ENCODE results near the gene MCRS1. TPM values are rescaled to one million over a fixed set of nuclear protein-coding genes. Genes with fewer than 3 reads are reported as not detected.
A peak's percentile ranks its signal among the peaks of the same experiment; 100 is the strongest.

The MCRS1 gene, protein sequence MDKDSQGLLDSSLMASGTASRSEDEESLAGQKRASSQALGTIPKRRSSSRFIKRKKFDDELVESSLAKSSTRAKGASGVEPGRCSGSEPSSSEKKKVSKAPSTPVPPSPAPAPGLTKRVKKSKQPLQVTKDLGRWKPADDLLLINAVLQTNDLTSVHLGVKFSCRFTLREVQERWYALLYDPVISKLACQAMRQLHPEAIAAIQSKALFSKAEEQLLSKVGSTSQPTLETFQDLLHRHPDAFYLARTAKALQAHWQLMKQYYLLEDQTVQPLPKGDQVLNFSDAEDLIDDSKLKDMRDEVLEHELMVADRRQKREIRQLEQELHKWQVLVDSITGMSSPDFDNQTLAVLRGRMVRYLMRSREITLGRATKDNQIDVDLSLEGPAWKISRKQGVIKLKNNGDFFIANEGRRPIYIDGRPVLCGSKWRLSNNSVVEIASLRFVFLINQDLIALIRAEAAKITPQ
- 10 to 100 TPM; 97.5 to 98.9 TPM for total RNA-seq
- 65.0 TPM for polyA plus RNA-seq (2013, experiment 1 of 2)
- 59.2 TPM for polyA plus RNA-seq (2013, experiment 2 of 2)
- long read RNA-seq, experiment 1, transcript MCRS1-201 (15 exons, 1,928 nt), result major isoform, 19 of 60 reads
- long read RNA-seq, experiment 1, partial matches to known transcripts, result 17 of 60 reads
- long read RNA-seq, experiment 1, other reads (novel, unspliced or antisense), result 23 of 60 reads
- long read RNA-seq, experiment 2, transcript MCRS1-201 (15 exons, 1,928 nt), result major isoform, 124 of 165 reads
- long read RNA-seq, experiment 2, partial matches to known transcripts, result 13 of 165 reads
- long read RNA-seq, experiment 2, other reads (novel, unspliced or antisense), result 27 of 165 reads
- long read RNA-seq, experiment 3, transcript MCRS1-211 (16 exons, 1,936 nt), result minor isoform, 18 of 783 reads
- long read RNA-seq, experiment 3, transcript MCRS1-201 (15 exons, 1,928 nt), result major isoform, 666 of 783 reads
- long read RNA-seq, experiment 3, partial matches to known transcripts, result 31 of 783 reads
- long read RNA-seq, experiment 3, other reads (novel, unspliced or antisense), result 64 of 783 reads
- long read RNA-seq, experiment 4, transcript MCRS1-201 (15 exons, 1,928 nt), result major isoform, 79 of 112 reads
- long read RNA-seq, experiment 4, transcript MCRS1-211 (16 exons, 1,936 nt), result minor isoform, 5 of 112 reads
- long read RNA-seq, experiment 4, partial matches to known transcripts, result 12 of 112 reads
- long read RNA-seq, experiment 4, other reads (novel, unspliced or antisense), result 16 of 112 reads

DNA sequence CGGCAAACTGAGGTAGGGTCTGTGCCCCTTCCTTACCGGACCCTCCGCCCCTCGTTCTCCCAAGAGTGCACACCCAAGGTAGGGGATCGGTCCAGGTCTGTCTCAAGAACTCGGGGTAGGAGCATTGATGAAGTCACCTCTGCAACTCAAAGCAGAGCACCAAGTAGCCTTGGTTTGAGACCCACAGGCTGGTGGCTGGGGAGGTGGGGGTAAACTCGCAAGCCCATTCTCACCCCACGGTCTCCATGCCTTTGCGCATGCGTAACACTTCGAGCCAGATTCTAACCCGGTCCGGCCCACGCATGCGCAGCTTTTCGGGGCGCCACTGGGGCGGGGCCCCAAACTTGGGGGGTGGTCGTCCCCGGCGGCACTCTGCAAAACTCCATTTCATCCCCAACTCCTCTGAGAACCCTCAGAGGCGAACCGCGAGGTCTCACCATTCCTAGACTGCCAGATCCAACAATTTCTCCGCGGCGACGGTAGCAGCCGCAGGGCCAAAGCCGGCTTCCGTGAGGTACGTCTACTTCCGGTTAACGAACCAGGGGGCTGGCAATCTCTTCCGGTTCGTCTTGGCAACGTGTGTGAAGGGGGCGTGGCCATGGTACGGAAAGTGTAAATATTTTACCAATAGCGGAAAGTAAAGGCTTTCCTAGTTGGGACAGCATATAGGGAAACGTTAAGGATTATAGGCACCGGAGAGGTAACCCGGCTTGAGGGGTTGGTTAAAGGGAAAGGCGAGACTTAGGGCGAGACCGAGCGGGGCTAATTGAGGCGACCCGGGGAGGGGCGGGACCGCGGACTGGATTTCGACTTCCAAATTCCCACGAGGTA, at the start of gene MCRS1:
Gene MCRS1 (minus strand): TSS at position 532 of the 831 bp plus-strand sequence. CDS start 1,411 bp downstream, outside the sequence.
- H3K36me3 ChIP-seq (ENCODE audit: control insufficient read depth, insufficient read depth, low read length), result peaks cover 38% of the 10 kb centered on the region
- H3K4me1 ChIP-seq (ENCODE audit: control insufficient read depth, insufficient read depth, low read length), result peaks cover 4% of the 10 kb centered on the region
- H3K27me3 ChIP-seq (ENCODE audit: control insufficient read depth, insufficient read depth, low read length, poor library complexity, severe bottlenecking), result no peaks in the 10 kb centered on the region
- peak; percentile 97 for DNase-seq
- Mint-ChIP-seq H3K36me3 (ENCODE audit: low read depth) (peaks cover 39% of the 10 kb centered on the region), H3K4me3 (peak within 1 kb of the TSS; percentile 90), H3K27me3 (ENCODE audit: insufficient read depth) (no peaks in the 10 kb centered on the region), H3K9me3 (peaks cover 11% of the 10 kb centered on the region), H3K4me1 (peaks cover 12% of the 10 kb centered on the region), H3K27ac (peak within 1 kb of the TSS; percentile 99)
- H3K4me3 ChIP-seq (ENCODE audit: low read length), result peak within 1 kb of the TSS; percentile 93
- TF ChIP-seq CTCF (conservative IDR thresholded peaks at IDR 0.05), result no peak
- 0% methylated on average over 20 to 54 of the region's 54 CpGs for WGBS, 2 experiments (ENCODE audit: insufficient coverage in 1 of 2, insufficient read length in 1 of 2)
- H3K27ac ChIP-seq (ENCODE audit: low read depth, low read length), result peak within 1 kb of the TSS; percentile 50
- peaks cover 19% of the 10 kb centered on the region for H3K9me3 ChIP-seq (ENCODE audit: control insufficient read depth, low read length)
- peak within 1 kb of the TSS; percentile 84 for H3K9ac ChIP-seq (ENCODE audit: extremely low read depth, low read length, poor library complexity, severe bottlenecking)

DNA sequence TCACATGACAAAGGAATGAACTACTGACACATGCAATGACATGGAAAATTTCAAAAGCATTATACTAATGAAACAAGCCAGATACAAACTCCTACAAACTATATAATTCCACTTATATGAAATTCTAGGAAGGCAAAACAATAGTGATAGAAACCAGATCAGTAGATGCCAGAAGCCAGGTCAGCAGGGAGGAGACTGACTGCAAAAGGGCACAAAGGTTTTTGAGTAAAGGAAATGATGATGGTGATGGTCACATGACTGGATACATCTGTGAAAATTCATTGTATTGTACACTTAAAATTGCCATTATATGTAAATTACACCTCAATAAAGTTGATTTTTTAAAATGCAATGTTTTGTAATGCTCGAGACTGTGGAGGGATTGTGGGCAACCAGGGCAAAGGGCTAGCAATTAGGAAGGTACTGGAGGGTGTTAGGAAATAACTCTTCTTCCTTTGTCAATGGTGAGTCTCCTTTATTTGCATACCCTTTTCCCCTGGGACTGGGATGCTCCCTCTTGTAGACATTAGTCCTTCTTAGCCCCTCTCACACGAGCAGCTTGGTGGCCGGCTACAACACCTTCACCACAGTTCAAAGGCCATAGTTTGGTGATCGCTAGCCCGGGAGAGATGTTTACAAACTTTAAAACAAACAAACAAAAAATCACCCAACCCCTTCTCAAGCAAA, 48.7 kb upstream of the MCRS1 start:
- Mint-ChIP-seq H3K27ac (peak overlapping the region; percentile 9), H3K36me3 (ENCODE audit: low read depth) (no peaks in the 10 kb centered on the region), H3K4me1 (peaks cover 17% of the 10 kb centered on the region), H3K9me3 (peaks cover 1% of the 10 kb centered on the region), H3K4me3 (no peak overlapping the region), H3K27me3 (ENCODE audit: insufficient read depth) (peaks cover 10% of the 10 kb centered on the region)
- TF ChIP-seq CTCF (conservative IDR thresholded peaks at IDR 0.05), result no peak
- no peaks in the 10 kb centered on the region for H3K4me1 ChIP-seq (ENCODE audit: control insufficient read depth, insufficient read depth, low read length)
- no peak overlapping the region for H3K27ac ChIP-seq (ENCODE audit: low read depth, low read length)
- peaks cover 6% of the 10 kb centered on the region for H3K9me3 ChIP-seq (ENCODE audit: control insufficient read depth, low read length)
- H3K4me3 ChIP-seq (ENCODE audit: low read length), result no peak overlapping the region
- no peak overlapping the region for H3K9ac ChIP-seq (ENCODE audit: extremely low read depth, low read length, poor library complexity, severe bottlenecking)
- no peaks in the 10 kb centered on the region for H3K36me3 ChIP-seq (ENCODE audit: control insufficient read depth, insufficient read depth, low read length)
- WGBS, 2 experiments (ENCODE audit: insufficient coverage in 1 of 2, insufficient read length in 1 of 2), result 86% methylated on average over 5 of the region's 5 CpGs; no CpG with 5 or more reads in 1 of the 2 experiments
- no peaks in the 10 kb centered on the region for H3K27me3 ChIP-seq (ENCODE audit: control insufficient read depth, insufficient read depth, low read length, poor library complexity, severe bottlenecking)
- peak; percentile 50 for DNase-seq
